HG02885 (cell line): Measurements from ENCODE around the gene AKNA.
A peak's percentile ranks its signal among the peaks of the same experiment; 100 is the strongest.
"Not testable (repeated sequence)": the region's sequence is repeated elsewhere in the genome, so short reads cannot be mapped to it uniquely, and the experiment has no call there.

Source experiments
- ATAC-seq: cut with Tn5 transposase; IDR thresholded peaks from one replicate; pipeline ENCODE4 v1.9.1; 2021; ENCODE audit warnings: mild to moderate bottlenecking; ENCODE audit not compliant: unreplicated experiment, poor library complexity

AKNA gene

GRCh38 chr9:114343471-114344187 lies 44.2 kb downstream of the AKNA start:
- ATAC-seq = no peak

- ATAC-seq = no peak
These were observed 44.9 kb downstream of the AKNA start for GRCh38 chr9:114342755-114343440.

GRCh38 chr9:114341991-114342390 lies 45.8 kb downstream of the AKNA start:
- ATAC-seq = no peak

- ATAC-seq = no peak
These were observed 46.5 kb downstream of the AKNA start for GRCh38 chr9:114341152-114341830.

- peak; percentile 68 for ATAC-seq
These were observed 48.5 kb downstream of the AKNA start for GRCh38 chr9:114339130-114339908.

- ATAC-seq = no peak
These were observed 49.6 kb downstream of the AKNA start for GRCh38 chr9:114338187-114338586.

GRCh38 chr9:114336699-114337395 lies 50.9 kb downstream of the AKNA start:
- no peak for ATAC-seq

GRCh38 chr9:114336157-114336556 lies 51.6 kb downstream of the AKNA start:
- ATAC-seq = no peak

GRCh38 chr9:114335745-114336144 lies 52.0 kb downstream of the AKNA start:
- no peak for ATAC-seq

GRCh38 chr9:114334490-114334889 lies 53.3 kb downstream of the AKNA start:
- no peak for ATAC-seq

- not testable (repeated sequence) for ATAC-seq
These were observed 54.1 kb downstream of the AKNA start for GRCh38 chr9:114333718-114334117.

- ATAC-seq = not testable (repeated sequence)
These were observed 55.2 kb downstream of the AKNA start for GRCh38 chr9:114332474-114333040.

GRCh38 chr9:114331229-114332195 lies 56.3 kb downstream of the AKNA start:
- ATAC-seq = not testable (repeated sequence)

GRCh38 chr9:114330636-114331035 lies 57.1 kb downstream of the AKNA start:
- ATAC-seq = no peak

GRCh38 chr9:114329625-114330022 lies 58.2 kb downstream of the AKNA start, which contains the start of gene ORM2:
Gene ORM2, plus strand, starts transcription at chr9:114329869. Its CDS starts 36 bp downstream, at chr9:114329905.
- ATAC-seq = not testable (repeated sequence)

GRCh38 chr9:114328937-114329624 lies 58.7 kb downstream of the AKNA start:
- not testable (repeated sequence) for ATAC-seq

- ATAC-seq = not testable (repeated sequence)
These were observed 59.4 kb downstream of the AKNA start for GRCh38 chr9:114328357-114328820.

GRCh38 chr9:114327749-114328148 lies 60.0 kb downstream of the AKNA start:
- ATAC-seq = no peak
